BLaER1 (cell line): ENCODE results near the gene TLR6.

Experiments
- H3K27ac ChIP-seq: shearing (Covaris generic); formaldehyde crosslinking; 2 replicates; pipeline ENCODE4 v1.8.1; 2022
- H3K27me3 ChIP-seq: shearing (Covaris generic); formaldehyde crosslinking; 2 replicates; pipeline ENCODE4 v1.8.1; 2022
- H3K36me3 ChIP-seq: shearing (Covaris generic); formaldehyde crosslinking; 2 replicates; pipeline ENCODE4 v1.8.1; 2022
- H3K4me1 ChIP-seq: shearing (Covaris generic); formaldehyde crosslinking; 2 replicates; pipeline ENCODE4 v1.8.1; 2022
- H3K4me2 ChIP-seq: shearing (Covaris generic); formaldehyde crosslinking; 2 replicates; pipeline ENCODE4 v1.8.1; 2022
- H3K4me3 ChIP-seq: shearing (Covaris generic); formaldehyde crosslinking; 2 replicates; pipeline ENCODE4 v1.8.1; 2022
- H3K9ac ChIP-seq: shearing (Covaris generic); formaldehyde crosslinking; 2 replicates; pipeline ENCODE4 v1.8.1; 2022
- H3K9me3 ChIP-seq: shearing (Covaris generic); formaldehyde crosslinking; 2 replicates; pipeline ENCODE4 v1.8.1; 2022
- H4K20me1 ChIP-seq: shearing (Covaris generic); formaldehyde crosslinking; 2 replicates; pipeline ENCODE4 v1.8.1; 2022
- Cebpa-rat ChIP-seq: shearing (Covaris generic); IDR thresholded peaks from 2 replicates; pipeline ENCODE4 v1.8.1; 2022

The TLR6 gene

DNA sequence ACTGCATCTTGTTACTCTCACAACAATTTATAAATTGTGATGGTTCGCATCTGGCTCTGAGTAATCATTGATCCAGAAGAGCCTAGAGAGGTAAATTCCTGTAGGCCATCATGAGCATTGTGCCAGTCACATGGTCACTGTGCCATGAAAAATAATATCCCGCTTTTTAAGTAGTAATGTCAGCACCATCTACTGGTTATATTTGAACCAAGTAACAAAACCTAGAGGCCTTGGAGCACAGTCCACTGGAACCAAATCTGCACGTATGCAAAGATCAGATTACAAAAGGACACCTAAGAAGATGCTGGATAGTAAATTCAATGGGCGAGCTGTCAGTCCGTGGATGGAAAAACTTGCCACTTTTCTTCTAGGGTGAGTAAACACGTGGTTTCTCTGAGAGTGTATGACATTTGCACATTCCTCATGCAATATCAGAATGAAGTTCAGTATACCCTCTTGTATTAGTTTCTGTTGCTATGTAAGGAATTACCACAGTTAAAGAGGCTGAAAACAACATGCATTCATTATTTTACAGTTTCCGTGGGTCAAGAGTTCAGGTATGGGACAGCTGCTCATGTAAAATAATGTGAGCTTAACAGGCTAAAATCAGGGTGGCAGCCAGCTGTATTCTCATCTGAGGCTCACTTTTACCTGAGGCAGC lies 37.8 kb upstream of the TLR6 start:
- no peaks in the 10 kb centered on the region for H3K27me3 ChIP-seq
- no peak overlapping the region for H3K9ac ChIP-seq
- no peak overlapping the region for H3K27ac ChIP-seq
- no peaks in the 10 kb centered on the region for H3K36me3 ChIP-seq
- H3K9me3 ChIP-seq: no peaks in the 10 kb centered on the region
- TF ChIP-seq Cebpa-rat: no peak
- H4K20me1 ChIP-seq: no peaks in the 10 kb centered on the region
- H3K4me1 ChIP-seq: peaks cover 6% of the 10 kb centered on the region
- H3K4me3 ChIP-seq: no peak overlapping the region
- H3K4me2 ChIP-seq: no peak overlapping the region

DNA sequence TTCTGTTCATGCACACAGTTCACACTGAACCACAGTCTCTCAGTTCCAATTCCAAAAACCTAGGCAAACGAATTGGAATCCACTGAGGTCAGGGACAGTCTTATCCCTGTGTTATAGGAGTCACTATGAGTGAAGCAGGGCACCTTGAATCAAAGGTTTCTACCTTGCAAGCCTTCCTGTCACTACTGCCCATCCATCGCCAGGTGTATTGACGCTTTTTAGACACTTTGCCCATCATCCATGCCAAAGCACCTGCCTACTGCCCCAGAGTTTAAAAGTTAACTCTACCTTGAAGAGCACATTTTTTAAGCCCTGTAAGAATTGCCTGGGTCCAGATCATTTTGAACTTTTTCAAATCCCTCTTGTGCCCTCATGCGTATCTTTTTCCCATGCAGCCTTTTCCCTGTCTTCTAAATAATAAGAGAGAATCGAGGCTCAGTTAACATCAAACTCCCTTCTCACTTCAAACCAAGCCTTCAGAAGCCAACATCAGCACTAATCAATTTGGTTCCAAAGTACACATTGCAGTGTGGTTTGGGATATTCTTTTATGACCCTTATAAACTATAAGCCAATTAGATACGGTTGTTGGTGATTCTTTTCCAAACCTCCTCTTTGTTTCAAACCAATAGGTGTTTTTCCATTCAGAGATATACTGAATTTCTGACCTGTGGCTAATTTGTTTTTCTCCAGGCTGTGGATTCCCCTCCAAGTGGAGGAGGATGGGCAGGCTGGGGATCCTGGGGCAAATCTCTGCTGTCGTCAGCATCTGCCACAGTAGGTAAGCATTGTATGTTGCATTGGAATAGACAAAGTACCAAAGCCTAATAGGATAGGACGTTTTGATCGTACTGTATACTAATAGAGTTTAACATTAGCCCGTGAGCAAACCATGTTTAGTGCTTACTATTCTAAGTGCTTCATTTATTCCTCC lies 34.7 kb upstream of the TLR6 start:
- no peaks in the 10 kb centered on the region for H3K27me3 ChIP-seq
- H3K27ac ChIP-seq: no peak overlapping the region
- H3K36me3 ChIP-seq: no peaks in the 10 kb centered on the region
- no peak for TF ChIP-seq Cebpa-rat
- H4K20me1 ChIP-seq: no peaks in the 10 kb centered on the region
- H3K4me3 ChIP-seq: no peak overlapping the region
- no peak overlapping the region for H3K4me2 ChIP-seq
- H3K9ac ChIP-seq: no peak overlapping the region
- H3K9me3 ChIP-seq: no peaks in the 10 kb centered on the region
- H3K4me1 ChIP-seq: peaks cover 6% of the 10 kb centered on the region

DNA sequence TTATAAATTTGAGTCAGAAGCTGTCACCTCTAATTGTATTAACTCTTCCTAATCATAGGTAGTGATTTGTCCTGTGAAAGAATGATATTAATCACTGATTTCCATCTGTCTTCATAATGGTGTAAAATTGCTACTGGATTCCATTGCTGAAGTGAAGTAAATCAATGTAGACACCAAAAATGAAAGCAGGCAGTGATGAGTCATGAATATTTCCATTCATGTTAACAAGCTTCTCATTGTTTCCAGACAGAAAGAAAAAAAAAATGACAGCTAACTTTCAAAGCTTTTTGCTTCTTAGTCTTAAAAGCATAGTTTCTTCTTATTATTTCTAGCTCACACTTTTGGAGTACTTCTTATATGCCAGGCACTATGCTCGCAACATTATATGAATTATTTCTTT lies 32.5 kb upstream of the TLR6 start:
- Histone ChIP-seq H3K4me1 (no peaks in the 10 kb centered on the region), H3K27me3 (no peaks in the 10 kb centered on the region), H3K4me2 (no peak overlapping the region), H3K9ac (no peak overlapping the region), H4K20me1 (no peaks in the 10 kb centered on the region), H3K4me3 (no peak overlapping the region), H3K36me3 (no peaks in the 10 kb centered on the region), H3K27ac (no peak overlapping the region), H3K9me3 (no peaks in the 10 kb centered on the region)
- no peak for TF ChIP-seq Cebpa-rat

DNA sequence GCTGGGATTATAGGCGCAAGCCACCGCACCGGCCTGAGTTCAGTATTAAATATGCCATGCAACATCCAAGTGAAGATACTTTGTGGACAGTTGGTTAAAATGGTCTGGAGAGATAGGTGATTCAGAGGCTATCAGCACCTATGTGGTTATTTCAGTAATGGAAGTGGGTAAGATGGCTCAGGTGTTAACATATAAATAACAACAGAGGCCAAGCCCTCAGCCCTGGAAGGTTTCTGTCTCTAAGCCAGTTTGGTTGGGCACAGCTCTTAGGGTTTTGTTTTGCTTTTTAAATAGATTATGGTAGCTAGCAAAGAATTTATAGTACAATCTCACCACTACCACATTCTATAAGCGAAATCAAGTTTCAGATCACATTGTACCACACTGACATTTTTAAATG lies 27.6 kb upstream of the TLR6 start:
- Histone ChIP-seq H3K27me3 (no peaks in the 10 kb centered on the region), H4K20me1 (no peaks in the 10 kb centered on the region), H3K4me3 (no peak overlapping the region), H3K9ac (no peak overlapping the region), H3K27ac (no peak overlapping the region), H3K4me2 (no peak overlapping the region), H3K4me1 (peaks cover 4% of the 10 kb centered on the region; the same call in 1 of the 2 replicates), H3K9me3 (no peaks in the 10 kb centered on the region), H3K36me3 (no peaks in the 10 kb centered on the region)
- TF ChIP-seq Cebpa-rat: no peak

DNA sequence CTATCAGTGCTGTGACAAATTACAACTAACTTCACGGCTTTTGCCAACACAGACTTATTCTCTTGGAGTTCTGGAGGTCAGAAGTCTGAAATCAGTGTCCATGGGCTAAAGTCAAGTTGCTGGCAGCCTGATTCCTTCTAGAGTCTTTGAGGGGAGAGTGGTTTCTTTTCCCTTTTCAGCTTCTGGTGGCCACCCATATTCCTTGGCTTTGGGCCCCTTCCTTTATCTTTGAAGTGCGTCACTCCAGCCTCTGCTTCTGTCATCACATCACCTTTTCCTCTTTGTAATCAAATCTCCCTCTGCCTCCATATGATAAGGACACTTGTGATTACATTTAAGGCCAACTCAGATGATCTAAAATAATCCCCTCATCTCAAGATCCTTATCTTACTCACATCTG lies 20.0 kb upstream of the TLR6 start:
- no peaks in the 10 kb centered on the region for H3K36me3 ChIP-seq
- H3K4me2 ChIP-seq: no peak overlapping the region
- H3K4me1 ChIP-seq: peaks cover 7% of the 10 kb centered on the region; the same call in 1 of the 2 replicates
- no peak overlapping the region for H3K9ac ChIP-seq
- no peak for TF ChIP-seq Cebpa-rat
- H3K27me3 ChIP-seq: no peaks in the 10 kb centered on the region
- no peak overlapping the region for H3K27ac ChIP-seq
- H3K9me3 ChIP-seq: no peaks in the 10 kb centered on the region
- no peaks in the 10 kb centered on the region for H4K20me1 ChIP-seq
- H3K4me3 ChIP-seq: no peak overlapping the region

DNA sequence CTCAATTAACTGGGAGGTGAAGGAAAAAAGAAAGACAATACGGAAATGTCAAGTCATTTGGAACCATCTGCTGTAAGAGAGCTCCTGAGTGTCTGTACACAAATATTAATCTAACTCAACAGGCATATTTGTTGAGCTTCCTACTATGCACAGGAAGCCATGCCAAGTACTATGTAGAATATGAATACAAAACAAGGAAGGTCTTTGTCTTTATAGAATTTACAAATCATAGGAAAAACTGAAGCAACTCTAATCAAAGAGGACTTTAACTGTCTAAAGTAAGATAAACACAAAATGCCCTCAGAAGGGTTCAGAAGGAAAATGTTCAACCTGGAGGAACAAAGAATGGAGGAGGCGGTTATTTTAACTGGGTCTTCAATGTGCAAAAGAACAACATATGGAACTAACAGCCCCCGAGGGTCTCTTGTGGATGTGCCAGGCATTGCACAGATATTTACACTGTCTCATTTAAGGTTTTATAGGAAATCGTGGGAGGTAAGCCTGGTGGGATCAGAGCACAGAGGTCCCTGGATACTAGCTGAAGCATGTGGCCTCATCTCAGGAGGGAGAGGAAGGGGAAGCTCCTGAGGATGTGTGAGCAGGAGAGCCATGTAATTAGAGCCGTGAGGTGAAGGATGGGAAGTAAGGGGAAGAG lies 16.8 kb upstream of the TLR6 start:
- Histone ChIP-seq H3K36me3 (no peaks in the 10 kb centered on the region), H3K27me3 (peaks cover 11% of the 10 kb centered on the region), H3K4me2 (no peak overlapping the region), H4K20me1 (no peaks in the 10 kb centered on the region), H3K9me3 (no peaks in the 10 kb centered on the region), H3K4me3 (no peak overlapping the region), H3K9ac (no peak overlapping the region), H3K4me1 (no peaks in the 10 kb centered on the region), H3K27ac (no peak overlapping the region)
- TF ChIP-seq Cebpa-rat: no peak

DNA sequence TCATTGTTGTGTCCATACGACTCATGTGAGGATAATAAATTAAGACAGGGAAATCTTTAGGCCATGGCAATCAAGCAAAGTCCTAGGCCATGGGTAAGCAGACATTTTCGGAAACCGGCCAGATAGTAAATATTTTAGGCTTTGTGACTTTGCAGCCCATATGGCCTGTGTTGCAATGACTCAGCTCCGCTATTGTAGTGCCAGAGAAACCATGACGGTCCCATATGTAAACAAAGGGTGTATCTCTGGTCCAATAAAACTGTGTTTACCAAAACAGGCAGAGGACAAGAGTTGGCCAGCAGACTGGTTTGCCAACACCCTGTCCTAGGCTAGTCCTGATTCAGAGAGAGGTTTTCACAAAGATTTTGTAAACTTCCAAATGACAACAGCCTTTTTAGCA lies 16.0 kb upstream of the TLR6 start:
- Histone ChIP-seq H3K9ac (no peak overlapping the region), H3K36me3 (no peaks in the 10 kb centered on the region), H3K9me3 (no peaks in the 10 kb centered on the region), H3K27me3 (peaks cover 19% of the 10 kb centered on the region), H4K20me1 (no peaks in the 10 kb centered on the region), H3K27ac (no peak overlapping the region), H3K4me2 (no peak overlapping the region), H3K4me1 (no peaks in the 10 kb centered on the region), H3K4me3 (no peak overlapping the region)
- no peak for TF ChIP-seq Cebpa-rat

DNA sequence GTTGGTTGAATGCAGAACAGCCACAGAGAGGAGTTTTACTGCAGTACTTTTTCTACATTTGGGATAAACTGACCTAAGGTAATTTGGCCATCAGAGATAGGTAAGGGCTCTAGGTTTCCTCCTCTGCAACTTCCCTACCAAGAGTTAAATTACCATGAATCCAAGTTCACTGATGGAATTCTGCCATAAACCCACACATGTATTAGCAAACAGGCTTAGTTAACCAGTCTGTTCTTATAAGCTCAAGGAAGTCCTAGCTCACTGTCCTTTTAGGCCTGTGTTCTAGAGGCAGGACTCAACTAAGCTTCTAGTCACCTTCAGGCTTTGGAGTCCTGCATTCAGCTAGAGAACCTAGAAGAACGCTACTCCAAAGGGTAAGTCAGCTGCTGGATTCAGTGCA lies 15.0 kb upstream of the TLR6 start:
- Histone ChIP-seq H3K4me2 (no peak overlapping the region), H3K27ac (no peak overlapping the region), H3K27me3 (peaks cover 29% of the 10 kb centered on the region), H3K9ac (no peak overlapping the region), H4K20me1 (no peaks in the 10 kb centered on the region), H3K4me1 (no peaks in the 10 kb centered on the region), H3K4me3 (no peak overlapping the region), H3K36me3 (no peaks in the 10 kb centered on the region), H3K9me3 (no peaks in the 10 kb centered on the region)
- no peak for TF ChIP-seq Cebpa-rat

DNA sequence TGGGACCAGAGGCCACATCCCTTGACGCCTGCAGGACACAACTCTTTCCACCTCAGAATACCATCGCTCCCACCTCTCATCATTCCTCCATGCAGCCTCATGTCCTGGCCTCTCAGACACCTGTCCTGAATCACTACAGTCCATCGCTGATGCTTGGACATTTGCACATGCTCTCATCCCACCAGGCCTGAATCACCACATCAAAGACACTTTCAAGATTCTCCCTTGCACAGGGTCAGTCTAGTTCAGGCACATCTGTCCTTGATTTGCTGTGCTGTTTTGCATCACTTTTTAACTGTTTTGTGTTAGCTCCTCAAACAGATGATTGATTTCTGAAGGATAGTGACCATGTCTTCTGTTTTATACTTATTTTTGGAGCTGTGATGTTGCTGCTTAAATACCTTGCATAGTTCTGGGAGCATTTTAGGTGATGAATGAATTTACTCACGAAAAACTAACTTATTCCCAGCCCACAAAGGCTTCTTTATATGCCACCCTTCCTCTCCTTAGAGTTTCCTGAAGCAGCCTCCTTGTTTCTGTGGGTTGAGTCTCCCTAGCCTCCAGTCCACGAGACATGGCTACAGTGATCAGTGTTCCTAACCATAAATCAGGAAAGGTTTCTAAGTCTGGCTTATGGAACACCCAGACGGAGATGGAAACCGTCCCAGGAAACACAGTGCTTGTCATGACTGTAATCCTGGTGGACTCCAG lies 13.6 kb upstream of the TLR6 start:
- no peak overlapping the region for H3K4me2 ChIP-seq
- no peaks in the 10 kb centered on the region for H4K20me1 ChIP-seq
- H3K27ac ChIP-seq: no peak overlapping the region
- no peak for TF ChIP-seq Cebpa-rat
- H3K4me3 ChIP-seq: no peak overlapping the region
- H3K4me1 ChIP-seq: no peaks in the 10 kb centered on the region
- no peaks in the 10 kb centered on the region for H3K9me3 ChIP-seq
- H3K27me3 ChIP-seq: peaks cover 30% of the 10 kb centered on the region
- no peaks in the 10 kb centered on the region for H3K36me3 ChIP-seq
- no peak overlapping the region for H3K9ac ChIP-seq
